GM12878 (cell line): ENCODE measurements around the gene SHQ1. TPM values are rescaled to one million over a fixed set of nuclear protein-coding genes. Genes with fewer than 3 reads are reported as not detected.
A peak's percentile ranks its signal among the peaks of the same experiment; 100 is the strongest.

Experiments
- CHD1 ChIP-seq: IDR thresholded peaks from 2 replicates; pipeline ENCODE4 v1.6.1; 2012; ENCODE audit warnings: low read depth, low read length, improper control_type of control experiment
- CREM ChIP-seq: IDR thresholded peaks from 2 replicates; pipeline ENCODE4 v1.6.1; 2014; ENCODE audit warnings: antibody characterized with exemption, low read depth
- FOS ChIP-seq: IDR thresholded peaks from 3 replicates; pipeline ENCODE4 v1.6.1; 2011; ENCODE audit warnings: borderline replicate concordance; ENCODE audit not compliant: insufficient read length; ENCODE audit errors: extremely low read depth
- KDM1A ChIP-seq: fragments of 200-600 bp; sonication (generic); IDR thresholded peaks from 2 replicates; pipeline ENCODE4 v1.6.1; 2016; ENCODE audit warnings: borderline replicate concordance
- NR2C2 ChIP-seq: IDR thresholded peaks from 2 replicates; pipeline ENCODE4 v1.6.1; 2011; ENCODE audit warnings: borderline replicate concordance, low read depth; ENCODE audit not compliant: control insufficient read depth, insufficient read length
- SMC3 ChIP-seq: IDR thresholded peaks from 2 replicates; pipeline ENCODE4 v1.6.1; 2011; ENCODE audit warnings: low read length, improper control_type of control experiment, borderline replicate concordance
- SPI1 ChIP-seq: IDR thresholded peaks from 2 replicates; pipeline ENCODE4 v1.6.1; 2011; ENCODE audit warnings: low read depth, mild to moderate bottlenecking, low read length, moderate library complexity, borderline replicate concordance; ENCODE audit not compliant: insufficient read depth
- ZNF207 ChIP-seq: fragments of 450-650 bp; IDR thresholded peaks from 2 replicates; pipeline ENCODE4 v1.6.1; 2014; ENCODE audit warnings: antibody characterized with exemption, mild to moderate bottlenecking, borderline replicate concordance
- polyA plus RNA-seq, 11 experiments: library from polyadenylated mRNA; depleted of rRNA in 4 of 11; unstranded in 6 of 11; stranded (reverse) in 5 of 11; fragments of >200 nt; fragmentation: Nextera tagmentation in 4 of 11; fragmentation: Illumina TruSeq in 1 of 11; extraction: Ambion mirVana in 4 of 11; extraction: Trizol in 1 of 11; gene quantifications; 1 replicate in 1 of 11; 2 replicates in 10 of 11; pipeline versions ENCODE4 v1.2.1 to v1.2.3, GENCODE V29; 2011 to 2016; ENCODE audit warnings: inconsistent platforms in 2 of 11, missing spikeins in 2 of 11, low read depth in 1 of 11
- total RNA-seq, 4 experiments: library from RNA; depleted of rRNA in 3 of 4; stranded (reverse); fragments of >200 nt in 3 of 4; fragmentation: Illumina TruSeq in 1 of 4; extraction: Trizol in 1 of 4; gene quantifications; 2 replicates each; pipeline versions ENCODE4 v1.2.1 to v1.2.3, GENCODE V29; 2013 to 2021
- TF ChIP-seq, protein P1 (sequence below): fragments of 150-350 bp; IDR thresholded peaks from 2 replicates; pipeline ENCODE4 v1.6.1; 2016; ENCODE audit warnings: low read depth, low read length
- TF ChIP-seq, protein P2 (sequence below), 3 experiments: IDR thresholded peaks in 2 of 3; conservative IDR thresholded peaks in 1 of 3; 2 replicates each; pipeline ENCODE4 v1.5.1; 2011; ENCODE audit warnings: low read depth in 3 of 3, low read length in 3 of 3, mild to moderate bottlenecking in 3 of 3, control low read depth in 2 of 3, moderate library complexity in 2 of 3, inconsistent platforms in 1 of 3, mixed read lengths in 1 of 3; ENCODE audit not compliant: control insufficient read depth in 2 of 3, insufficient read depth in 1 of 3; ENCODE audit errors: extremely low read depth in 1 of 3
- TF ChIP-seq, protein P3 (sequence below): fragments of 450-650 bp; IDR thresholded peaks from 2 replicates; pipeline ENCODE4 v1.6.1; 2016; ENCODE audit warnings: mild to moderate bottlenecking
- TF ChIP-seq, protein P4 (sequence below): fragments of 450-650 bp; IDR thresholded peaks from 2 replicates; pipeline ENCODE4 v1.6.1; 2017; ENCODE audit warnings: mild to moderate bottlenecking, moderate library complexity
- TF ChIP-seq, protein P5 (sequence below): fragments of 450-650 bp; IDR thresholded peaks from 2 replicates; pipeline ENCODE4 v1.6.1; 2016; ENCODE audit warnings: mild to moderate bottlenecking

SHQ1 gene
- total and polyA plus RNA-seq, 10 of the 15 experiments (the other 5 are each of a cell fraction or from before 2014, with no cell fraction given) = 12.6 to 51.7 (median 24.5) TPM

GRCh38 chr3:72847751-72848702 lies at the start of gene SHQ1 (continued):
- TF ChIP-seq, protein P1, sequence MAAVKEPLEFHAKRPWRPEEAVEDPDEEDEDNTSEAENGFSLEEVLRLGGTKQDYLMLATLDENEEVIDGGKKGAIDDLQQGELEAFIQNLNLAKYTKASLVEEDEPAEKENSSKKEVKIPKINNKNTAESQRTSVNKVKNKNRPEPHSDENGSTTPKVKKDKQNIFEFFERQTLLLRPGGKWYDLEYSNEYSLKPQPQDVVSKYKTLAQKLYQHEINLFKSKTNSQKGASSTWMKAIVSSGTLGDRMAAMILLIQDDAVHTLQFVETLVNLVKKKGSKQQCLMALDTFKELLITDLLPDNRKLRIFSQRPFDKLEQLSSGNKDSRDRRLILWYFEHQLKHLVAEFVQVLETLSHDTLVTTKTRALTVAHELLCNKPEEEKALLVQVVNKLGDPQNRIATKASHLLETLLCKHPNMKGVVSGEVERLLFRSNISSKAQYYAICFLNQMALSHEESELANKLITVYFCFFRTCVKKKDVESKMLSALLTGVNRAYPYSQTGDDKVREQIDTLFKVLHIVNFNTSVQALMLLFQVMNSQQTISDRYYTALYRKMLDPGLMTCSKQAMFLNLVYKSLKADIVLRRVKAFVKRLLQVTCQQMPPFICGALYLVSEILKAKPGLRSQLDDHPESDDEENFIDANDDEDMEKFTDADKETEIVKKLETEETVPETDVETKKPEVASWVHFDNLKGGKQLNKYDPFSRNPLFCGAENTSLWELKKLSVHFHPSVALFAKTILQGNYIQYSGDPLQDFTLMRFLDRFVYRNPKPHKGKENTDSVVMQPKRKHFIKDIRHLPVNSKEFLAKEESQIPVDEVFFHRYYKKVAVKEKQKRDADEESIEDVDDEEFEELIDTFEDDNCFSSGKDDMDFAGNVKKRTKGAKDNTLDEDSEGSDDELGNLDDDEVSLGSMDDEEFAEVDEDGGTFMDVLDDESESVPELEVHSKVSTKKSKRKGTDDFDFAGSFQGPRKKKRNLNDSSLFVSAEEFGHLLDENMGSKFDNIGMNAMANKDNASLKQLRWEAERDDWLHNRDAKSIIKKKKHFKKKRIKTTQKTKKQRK = no peak
- TF ChIP-seq ZNF207 (peak; percentile 38; the same call in 1 of the 2 replicates), CREM (0 out of 2 replicates have a peak, but pooled peaks have one; percentile 4), KDM1A (no peak), SPI1 (peak; percentile 75; the same call in 1 of the 2 replicates), SMC3 (no peak), CHD1 (no peak), NR2C2 (no peak), FOS (no peak)
- TF ChIP-seq, protein P2, sequence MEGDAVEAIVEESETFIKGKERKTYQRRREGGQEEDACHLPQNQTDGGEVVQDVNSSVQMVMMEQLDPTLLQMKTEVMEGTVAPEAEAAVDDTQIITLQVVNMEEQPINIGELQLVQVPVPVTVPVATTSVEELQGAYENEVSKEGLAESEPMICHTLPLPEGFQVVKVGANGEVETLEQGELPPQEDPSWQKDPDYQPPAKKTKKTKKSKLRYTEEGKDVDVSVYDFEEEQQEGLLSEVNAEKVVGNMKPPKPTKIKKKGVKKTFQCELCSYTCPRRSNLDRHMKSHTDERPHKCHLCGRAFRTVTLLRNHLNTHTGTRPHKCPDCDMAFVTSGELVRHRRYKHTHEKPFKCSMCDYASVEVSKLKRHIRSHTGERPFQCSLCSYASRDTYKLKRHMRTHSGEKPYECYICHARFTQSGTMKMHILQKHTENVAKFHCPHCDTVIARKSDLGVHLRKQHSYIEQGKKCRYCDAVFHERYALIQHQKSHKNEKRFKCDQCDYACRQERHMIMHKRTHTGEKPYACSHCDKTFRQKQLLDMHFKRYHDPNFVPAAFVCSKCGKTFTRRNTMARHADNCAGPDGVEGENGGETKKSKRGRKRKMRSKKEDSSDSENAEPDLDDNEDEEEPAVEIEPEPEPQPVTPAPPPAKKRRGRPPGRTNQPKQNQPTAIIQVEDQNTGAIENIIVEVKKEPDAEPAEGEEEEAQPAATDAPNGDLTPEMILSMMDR (IDR thresholded peaks at IDR 0.05 in 2 of 3, conservative IDR thresholded peaks at IDR 0.05 in 1 of 3; ENCODE audit: control insufficient read depth in 2 of 3, extremely low read depth in 1 of 3, insufficient read depth in 1 of 3, low read depth in 3 of 3, low read length in 3 of 3) = no peak
- TF ChIP-seq, protein P3, sequence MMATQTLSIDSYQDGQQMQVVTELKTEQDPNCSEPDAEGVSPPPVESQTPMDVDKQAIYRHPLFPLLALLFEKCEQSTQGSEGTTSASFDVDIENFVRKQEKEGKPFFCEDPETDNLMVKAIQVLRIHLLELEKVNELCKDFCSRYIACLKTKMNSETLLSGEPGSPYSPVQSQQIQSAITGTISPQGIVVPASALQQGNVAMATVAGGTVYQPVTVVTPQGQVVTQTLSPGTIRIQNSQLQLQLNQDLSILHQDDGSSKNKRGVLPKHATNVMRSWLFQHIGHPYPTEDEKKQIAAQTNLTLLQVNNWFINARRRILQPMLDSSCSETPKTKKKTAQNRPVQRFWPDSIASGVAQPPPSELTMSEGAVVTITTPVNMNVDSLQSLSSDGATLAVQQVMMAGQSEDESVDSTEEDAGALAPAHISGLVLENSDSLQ = peak; percentile 45; the same call in 1 of the 2 replicates
- TF ChIP-seq, protein P4, sequence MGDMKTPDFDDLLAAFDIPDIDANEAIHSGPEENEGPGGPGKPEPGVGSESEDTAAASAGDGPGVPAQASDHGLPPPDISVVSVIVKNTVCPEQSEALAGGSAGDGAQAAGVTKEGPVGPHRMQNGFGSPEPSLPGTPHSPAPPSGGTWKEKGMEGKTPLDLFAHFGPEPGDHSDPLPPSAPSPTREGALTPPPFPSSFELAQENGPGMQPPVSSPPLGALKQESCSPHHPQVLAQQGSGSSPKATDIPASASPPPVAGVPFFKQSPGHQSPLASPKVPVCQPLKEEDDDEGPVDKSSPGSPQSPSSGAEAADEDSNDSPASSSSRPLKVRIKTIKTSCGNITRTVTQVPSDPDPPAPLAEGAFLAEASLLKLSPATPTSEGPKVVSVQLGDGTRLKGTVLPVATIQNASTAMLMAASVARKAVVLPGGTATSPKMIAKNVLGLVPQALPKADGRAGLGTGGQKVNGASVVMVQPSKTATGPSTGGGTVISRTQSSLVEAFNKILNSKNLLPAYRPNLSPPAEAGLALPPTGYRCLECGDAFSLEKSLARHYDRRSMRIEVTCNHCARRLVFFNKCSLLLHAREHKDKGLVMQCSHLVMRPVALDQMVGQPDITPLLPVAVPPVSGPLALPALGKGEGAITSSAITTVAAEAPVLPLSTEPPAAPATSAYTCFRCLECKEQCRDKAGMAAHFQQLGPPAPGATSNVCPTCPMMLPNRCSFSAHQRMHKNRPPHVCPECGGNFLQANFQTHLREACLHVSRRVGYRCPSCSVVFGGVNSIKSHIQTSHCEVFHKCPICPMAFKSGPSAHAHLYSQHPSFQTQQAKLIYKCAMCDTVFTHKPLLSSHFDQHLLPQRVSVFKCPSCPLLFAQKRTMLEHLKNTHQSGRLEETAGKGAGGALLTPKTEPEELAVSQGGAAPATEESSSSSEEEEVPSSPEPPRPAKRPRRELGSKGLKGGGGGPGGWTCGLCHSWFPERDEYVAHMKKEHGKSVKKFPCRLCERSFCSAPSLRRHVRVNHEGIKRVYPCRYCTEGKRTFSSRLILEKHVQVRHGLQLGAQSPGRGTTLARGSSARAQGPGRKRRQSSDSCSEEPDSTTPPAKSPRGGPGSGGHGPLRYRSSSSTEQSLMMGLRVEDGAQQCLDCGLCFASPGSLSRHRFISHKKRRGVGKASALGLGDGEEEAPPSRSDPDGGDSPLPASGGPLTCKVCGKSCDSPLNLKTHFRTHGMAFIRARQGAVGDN = peak; percentile 92
- TF ChIP-seq, protein P5, sequence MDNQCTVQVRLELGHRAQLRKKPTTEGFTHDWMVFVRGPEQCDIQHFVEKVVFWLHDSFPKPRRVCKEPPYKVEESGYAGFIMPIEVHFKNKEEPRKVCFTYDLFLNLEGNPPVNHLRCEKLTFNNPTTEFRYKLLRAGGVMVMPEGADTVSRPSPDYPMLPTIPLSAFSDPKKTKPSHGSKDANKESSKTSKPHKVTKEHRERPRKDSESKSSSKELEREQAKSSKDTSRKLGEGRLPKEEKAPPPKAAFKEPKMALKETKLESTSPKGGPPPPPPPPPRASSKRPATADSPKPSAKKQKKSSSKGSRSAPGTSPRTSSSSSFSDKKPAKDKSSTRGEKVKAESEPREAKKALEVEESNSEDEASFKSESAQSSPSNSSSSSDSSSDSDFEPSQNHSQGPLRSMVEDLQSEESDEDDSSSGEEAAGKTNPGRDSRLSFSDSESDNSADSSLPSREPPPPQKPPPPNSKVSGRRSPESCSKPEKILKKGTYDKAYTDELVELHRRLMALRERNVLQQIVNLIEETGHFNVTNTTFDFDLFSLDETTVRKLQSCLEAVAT = no peak
